Ascending aorta (tissue), 2 donors: ENCODE results near the gene HDHD3. TPM values are rescaled to one million over a fixed set of nuclear protein-coding genes. Genes with fewer than 3 reads are reported as not detected.
"Not testable (repeated sequence)": the region's sequence is repeated elsewhere in the genome, so short reads cannot be mapped to it uniquely, and the experiment has no call there.

Experiments used
- DNase-seq, 2 donors: peaks; one replicate each; pipeline ENCODE4 v3.0.0-alpha.2; 2019; ENCODE audit warnings: low spot score in 2 of 2
- H3K27ac ChIP-seq, 2 donors: fragments of 200-600 bp; sonication (generic); one replicate each; pipeline ENCODE4 v1.5.1; 2016 to 2017; ENCODE audit warnings: mild to moderate bottlenecking in 1 of 2
- H3K27me3 ChIP-seq: fragments of 200-600 bp; sonication (generic); one replicate; pipeline ENCODE4 v1.5.1; 2017
- H3K36me3 ChIP-seq, 2 donors: fragments of 200-600 bp; sonication (generic); one replicate each; pipeline ENCODE4 v1.5.1; 2016
- H3K4me1 ChIP-seq, 2 donors: fragments of 200-600 bp; sonication (generic); one replicate each; pipeline ENCODE4 v1.5.1; 2016 to 2017; ENCODE audit warnings: mild to moderate bottlenecking in 1 of 2
- H3K4me3 ChIP-seq, 2 donors: fragments of 200-600 bp; sonication (generic); one replicate each; pipeline ENCODE4 v1.5.1; 2016 to 2017; ENCODE audit warnings: mild to moderate bottlenecking in 1 of 2
- H3K9me3 ChIP-seq, 2 donors: fragments of 200-600 bp; sonication (generic); one replicate each; pipeline ENCODE4 v1.5.1; 2016
- CTCF ChIP-seq, 3 experiments: fragments of 200-600 bp in 2 of 3; fragments of 450-650 bp in 1 of 3; sonication (generic) in 2 of 3; IDR thresholded peaks; one replicate each; pipeline ENCODE4 v1.5.1; 2016 to 2019; ENCODE audit warnings: antibody characterized with exemption in 3 of 3, mild to moderate bottlenecking in 1 of 3, moderate library complexity in 1 of 3
- intact Hi-C: fragments of 100-400 bp; cut with DNase I; formaldehyde crosslinking; loops from one replicate; pipeline ENCODE4 v1.15.1; 2023
- total RNA-seq: library from RNA; depleted of rRNA; stranded (reverse); fragments of >200 nt; gene quantifications from one replicate; pipeline ENCODE4 v1.1.0, GENCODE V29; 2016

Gene HDHD3
- total RNA-seq, 1 donor from 2014 or later = 16.5 TPM

- peak in 1 of 3 experiments; percentile 2 for TF ChIP-seq CTCF (IDR thresholded peaks at IDR 0.05)
- peak within 1 kb of the TSS; percentile 96 to 98 for H3K27ac ChIP-seq
- peak within 1 kb of the TSS; percentile 79 to 82 for H3K4me3 ChIP-seq
- no peaks in the 10 kb centered on the region for H3K27me3 ChIP-seq
- intact Hi-C loops = loop anchor here (1.0 kb wide), 2 partner anchors 9 to 135 kb away; partner anchors contain the start of genes ALAD, CDC26 and PRPF4
- H3K9me3 ChIP-seq = no peaks in the 10 kb centered on the region
- H3K4me1 ChIP-seq = peaks cover 3 to 8% of the 10 kb centered on the region in 2 donors
- peak; percentile 78 to 97 for DNase-seq
- H3K36me3 ChIP-seq = peaks cover 8 to 12% of the 10 kb centered on the region in 2 donors
These were observed 33.5 kb upstream of the HDHD3 start, which contains the start of the genes C9orf43 and POLE3 for GRCh38 chr9:113410207-113410864. C9orf43 (plus strand) TSS chr9:113410747; CDS start chr9:113413494, 2,747 bp downstream. POLE3 (minus strand) TSS chr9:113410675; CDS start chr9:113410293, 382 bp downstream.

GRCh38 chr9:113409883-113410206 is 33.1 kb upstream of the HDHD3 start:
- TF ChIP-seq CTCF (IDR thresholded peaks at IDR 0.05) = no peak

GRCh38 chr9:113409481-113409880 is 32.7 kb upstream of the HDHD3 start:
- no peaks in the 10 kb centered on the region for H3K27me3 ChIP-seq
- peak overlapping the region; percentile 96 to 98 for H3K27ac ChIP-seq
- H3K36me3 ChIP-seq = peaks cover 8 to 12% of the 10 kb centered on the region in 2 donors
- H3K9me3 ChIP-seq = no peaks in the 10 kb centered on the region
- H3K4me3 ChIP-seq = peak overlapping the region; percentile 79 to 82
- H3K4me1 ChIP-seq = peaks cover 3 to 8% of the 10 kb centered on the region in 2 donors
- no peak for DNase-seq
- TF ChIP-seq CTCF (IDR thresholded peaks at IDR 0.05) = no peak
- intact Hi-C loops = no loop called here

More at GRCh38 chr9:113409883-113410206, 33.1 kb upstream of the HDHD3 start:
- no peak for DNase-seq
- intact Hi-C loops = loop anchor here (1.0 kb wide), 2 partner anchors 9 to 135 kb away; partner anchors contain the start of genes ALAD, CDC26 and PRPF4
- peaks cover 3 to 8% of the 10 kb centered on the region in 2 donors for H3K4me1 ChIP-seq
- peaks cover 8 to 12% of the 10 kb centered on the region in 2 donors for H3K36me3 ChIP-seq
- H3K27ac ChIP-seq = peak overlapping the region; percentile 96 to 98
- H3K27me3 ChIP-seq = no peaks in the 10 kb centered on the region
- no peaks in the 10 kb centered on the region for H3K9me3 ChIP-seq
- peak overlapping the region; percentile 79 to 82 for H3K4me3 ChIP-seq

GRCh38 chr9:113406873-113407511 is 30.2 kb upstream of the HDHD3 start:
- DNase-seq = peak in 1 of 2 donors; percentile 78
- peak; percentile 46 to 56 (median 55) for TF ChIP-seq CTCF (IDR thresholded peaks at IDR 0.05)
- peaks cover 8 to 12% of the 10 kb centered on the region in 2 donors for H3K36me3 ChIP-seq
- intact Hi-C loops, H3K9me3 ChIP-seq, H3K27me3 ChIP-seq, H3K4me1 ChIP-seq, H3K27ac ChIP-seq, H3K4me3 ChIP-seq: not testable (repeated sequence)

- H3K27me3 ChIP-seq, H3K4me1 ChIP-seq, H3K9me3 ChIP-seq, DNase-seq, H3K4me3 ChIP-seq, H3K27ac ChIP-seq, intact Hi-C loops: not testable (repeated sequence)
- H3K36me3 ChIP-seq = peaks cover 8 to 12% of the 10 kb centered on the region in 2 donors
These were observed 29.6 kb upstream of the HDHD3 start for GRCh38 chr9:113406353-113406752.

GRCh38 chr9:113403646-113404045 is 26.9 kb upstream of the HDHD3 start:
- Histone ChIP-seq H3K27me3 (no peaks in the 10 kb centered on the region), H3K36me3 (peaks cover 8 to 10% of the 10 kb centered on the region in 2 donors), H3K4me3 (no peak overlapping the region), H3K27ac (no peak overlapping the region), H3K4me1 (peaks cover 0 to 8% of the 10 kb centered on the region in 2 donors), H3K9me3 (no peaks in the 10 kb centered on the region)
- intact Hi-C loops = loop anchor here (5.0 kb wide), 1 partner anchor 181 kb away; the partner anchor contains the start of genes FKBP15 and SLC31A1
- TF ChIP-seq CTCF (IDR thresholded peaks at IDR 0.05) = no peak
- no peak for DNase-seq
